DOHH2 (cell line): Measurements from ENCODE around the gene PRTN3.
"Not testable (repeated sequence)": the region's sequence is repeated elsewhere in the genome, so short reads cannot be mapped to it uniquely, and the experiment has no call there.

Source experiments
- H3F3A ChIP-seq: fragments of 200-600 bp; sonication (generic), shearing (Covaris generic); 2 replicates; pipeline ENCODE4 v1.6.0; 2016; ENCODE audit warnings: antibody characterized with exemption, mild to moderate bottlenecking; ENCODE audit not compliant: control insufficient read depth, insufficient read depth
- H3K27ac ChIP-seq: fragments of 200-600 bp; sonication (generic); 2 replicates; pipeline ENCODE4 v1.5.1; 2014; ENCODE audit warnings: low read depth, mild to moderate bottlenecking, low read length, moderate library complexity
- H3K27me3 ChIP-seq: fragments of 200-600 bp; sonication (generic); 2 replicates; pipeline ENCODE4 v1.6.1; 2014; ENCODE audit warnings: mild to moderate bottlenecking, low read length, mixed read lengths; ENCODE audit not compliant: control insufficient read depth
- H3K36me3 ChIP-seq: fragments of 200-600 bp; sonication (generic); 2 replicates; pipeline ENCODE4 v1.6.1; 2014; ENCODE audit warnings: mild to moderate bottlenecking, low read length, moderate library complexity, mixed read lengths; ENCODE audit not compliant: control insufficient read depth
- H3K4me1 ChIP-seq: fragments of 200-600 bp; sonication (generic); 2 replicates; pipeline ENCODE4 v1.6.1; 2014; ENCODE audit warnings: mild to moderate bottlenecking, low read length, mixed read lengths; ENCODE audit not compliant: control insufficient read depth
- H3K4me2 ChIP-seq: fragments of 200-600 bp; sonication (generic); 2 replicates; pipeline ENCODE4 v1.6.0; 2014; ENCODE audit warnings: mild to moderate bottlenecking, low read length, moderate library complexity
- H3K4me3 ChIP-seq: fragments of 200-600 bp; sonication (generic); 2 replicates; pipeline ENCODE4 v1.5.1; 2014; ENCODE audit warnings: mild to moderate bottlenecking, low read length, mixed read lengths
- H3K79me2 ChIP-seq: fragments of 200-600 bp; sonication (generic); 2 replicates; pipeline ENCODE4 v1.6.1; 2014; ENCODE audit warnings: mild to moderate bottlenecking, low read length, mixed read lengths; ENCODE audit not compliant: control insufficient read depth
- H3K9me2 ChIP-seq: fragments of 200-600 bp; sonication (generic); replicated peaks from 2 replicates; pipeline ENCODE4 v1.6.1; 2014; ENCODE audit warnings: mild to moderate bottlenecking, low read length, mixed read lengths; ENCODE audit not compliant: control insufficient read depth
- H3K9me3 ChIP-seq: fragments of 200-600 bp; sonication (generic); 2 replicates; pipeline ENCODE4 v1.6.1; 2014; ENCODE audit warnings: antibody characterized with exemption, low read length, mixed read lengths; ENCODE audit not compliant: control insufficient read depth, insufficient read depth
- H4K20me1 ChIP-seq: fragments of 200-600 bp; sonication (generic); 2 replicates; pipeline ENCODE4 v1.6.0; 2014; ENCODE audit warnings: low read depth, mild to moderate bottlenecking, antibody characterized with exemption, low read length, moderate library complexity; ENCODE audit not compliant: control insufficient read depth, insufficient read depth
- EZH2phosphoT487 ChIP-seq: fragments of 200-600 bp; sonication (generic); IDR thresholded peaks from 2 replicates; pipeline ENCODE4 v1.6.1; 2017; ENCODE audit warnings: borderline replicate concordance, mild to moderate bottlenecking, antibody characterized with exemption, low read length, moderate library complexity, mixed read lengths
- TF ChIP-seq, protein P1 (sequence below): fragments of 200-600 bp; sonication (generic); IDR thresholded peaks from one replicate; pipeline ENCODE4 v1.5.1; 2014; ENCODE audit warnings: antibody characterized with exemption, mild to moderate bottlenecking, low read depth, low read length; ENCODE audit not compliant: poor library complexity, severe bottlenecking

The PRTN3 gene

GRCh38 chr19:815079-815774 lies 25.6 kb upstream of the PRTN3 start:
- no peak overlapping the region for H3K27ac ChIP-seq
- H3K9me3 ChIP-seq = no peaks in the 10 kb centered on the region
- H3K79me2 ChIP-seq = no peaks in the 10 kb centered on the region
- H3K4me3 ChIP-seq = no peak overlapping the region
- no peaks in the 10 kb centered on the region for H3K4me1 ChIP-seq
- H3F3A ChIP-seq = peaks cover 9% of the 10 kb centered on the region; the same call in 1 of the 2 replicates
- no peaks in the 10 kb centered on the region for H4K20me1 ChIP-seq
- no peaks in the 10 kb centered on the region for H3K9me2 ChIP-seq
- TF ChIP-seq EZH2phosphoT487 = no peak
- TF ChIP-seq, protein P1, sequence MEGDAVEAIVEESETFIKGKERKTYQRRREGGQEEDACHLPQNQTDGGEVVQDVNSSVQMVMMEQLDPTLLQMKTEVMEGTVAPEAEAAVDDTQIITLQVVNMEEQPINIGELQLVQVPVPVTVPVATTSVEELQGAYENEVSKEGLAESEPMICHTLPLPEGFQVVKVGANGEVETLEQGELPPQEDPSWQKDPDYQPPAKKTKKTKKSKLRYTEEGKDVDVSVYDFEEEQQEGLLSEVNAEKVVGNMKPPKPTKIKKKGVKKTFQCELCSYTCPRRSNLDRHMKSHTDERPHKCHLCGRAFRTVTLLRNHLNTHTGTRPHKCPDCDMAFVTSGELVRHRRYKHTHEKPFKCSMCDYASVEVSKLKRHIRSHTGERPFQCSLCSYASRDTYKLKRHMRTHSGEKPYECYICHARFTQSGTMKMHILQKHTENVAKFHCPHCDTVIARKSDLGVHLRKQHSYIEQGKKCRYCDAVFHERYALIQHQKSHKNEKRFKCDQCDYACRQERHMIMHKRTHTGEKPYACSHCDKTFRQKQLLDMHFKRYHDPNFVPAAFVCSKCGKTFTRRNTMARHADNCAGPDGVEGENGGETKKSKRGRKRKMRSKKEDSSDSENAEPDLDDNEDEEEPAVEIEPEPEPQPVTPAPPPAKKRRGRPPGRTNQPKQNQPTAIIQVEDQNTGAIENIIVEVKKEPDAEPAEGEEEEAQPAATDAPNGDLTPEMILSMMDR = no peak
- no peaks in the 10 kb centered on the region for H3K27me3 ChIP-seq
- peaks cover 48% of the 10 kb centered on the region for H3K36me3 ChIP-seq
- H3K4me2 ChIP-seq = no peak overlapping the region

- Histone ChIP-seq H3K4me1 (no peaks in the 10 kb centered on the region), H3F3A (peaks cover 9% of the 10 kb centered on the region; the same call in 1 of the 2 replicates)
Measured at GRCh38 chr19:815775-816499, 24.9 kb upstream of the PRTN3 start.

DNA sequence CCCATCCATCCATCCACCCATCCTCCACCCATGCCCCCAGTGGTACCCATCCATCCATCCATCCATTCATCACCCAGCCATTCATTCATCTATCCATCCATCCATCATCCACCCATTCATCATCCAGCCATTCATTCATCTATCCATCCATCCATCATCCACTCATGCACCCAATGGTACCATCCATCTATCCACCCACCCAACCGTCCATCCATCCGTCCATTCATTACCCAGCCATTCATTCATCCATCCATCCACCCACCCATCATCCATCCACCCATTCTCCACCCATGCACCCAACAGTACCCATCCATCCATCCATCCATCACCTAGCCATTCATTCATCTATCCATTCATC lies 24.3 kb upstream of the PRTN3 start:
- H3K9me3 ChIP-seq = no peaks in the 10 kb centered on the region
- H4K20me1 ChIP-seq = no peaks in the 10 kb centered on the region
- no peak overlapping the region for H3K4me2 ChIP-seq
- H3F3A ChIP-seq = peaks cover 5% of the 10 kb centered on the region; the same call in 1 of the 2 replicates
- H3K36me3 ChIP-seq = peaks cover 35% of the 10 kb centered on the region
- no peaks in the 10 kb centered on the region for H3K27me3 ChIP-seq
- TF ChIP-seq EZH2phosphoT487 = no peak
- TF ChIP-seq, protein P1 = no peak
- H3K79me2 ChIP-seq = no peaks in the 10 kb centered on the region
- no peak overlapping the region for H3K4me3 ChIP-seq
- H3K9me2 ChIP-seq = no peaks in the 10 kb centered on the region
- no peak overlapping the region for H3K27ac ChIP-seq
- H3K4me1 ChIP-seq = no peaks in the 10 kb centered on the region

More at GRCh38 chr19:815775-816499, 24.9 kb upstream of the PRTN3 start:
- Histone ChIP-seq H4K20me1 (no peaks in the 10 kb centered on the region), H3K9me3 (no peaks in the 10 kb centered on the region), H3K9me2 (no peaks in the 10 kb centered on the region), H3K27me3 (no peaks in the 10 kb centered on the region), H3K79me2 (no peaks in the 10 kb centered on the region), H3K4me3 (no peak overlapping the region), H3K36me3 (peaks cover 40% of the 10 kb centered on the region), H3K4me2 (no peak overlapping the region), H3K27ac (no peak overlapping the region)
- TF ChIP-seq, protein P1 = no peak
- no peak for TF ChIP-seq EZH2phosphoT487

DNA sequence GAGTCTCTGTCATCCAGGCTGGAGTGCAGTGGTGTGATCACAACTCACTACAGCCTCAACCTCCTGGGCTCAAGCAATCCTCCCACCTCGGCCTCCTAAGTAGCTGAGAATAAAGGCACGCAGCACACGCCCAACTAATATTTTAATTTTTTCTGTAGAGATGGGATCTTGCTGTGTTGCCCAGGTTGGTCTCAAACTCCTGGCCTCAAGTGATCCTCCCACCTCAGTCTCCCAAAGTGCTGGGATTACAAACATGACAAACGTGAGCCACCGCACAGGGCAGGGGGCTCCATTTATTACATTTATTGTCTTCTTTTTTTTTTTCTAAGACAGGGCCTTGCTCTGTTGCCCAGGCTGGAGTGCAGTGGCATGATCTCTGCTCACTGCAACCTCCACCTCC lies 20.6 kb upstream of the PRTN3 start:
- H3K9me2 ChIP-seq, H3K4me2 ChIP-seq, H3K9me3 ChIP-seq, H3K27me3 ChIP-seq, H4K20me1 ChIP-seq, H3K4me1 ChIP-seq, H3K36me3 ChIP-seq, H3F3A ChIP-seq, H3K27ac ChIP-seq, H3K79me2 ChIP-seq, H3K4me3 ChIP-seq: not testable (repeated sequence)
